ENCODE results near the gene GRB10.

GRB10 gene

GRCh38 chr7:50544992-50545391 is 237.7 kb downstream of the GRB10 start:
- no peaks in the 10 kb centered on the region for H3K9me3 Mint-ChIP-seq
- no peaks in the 10 kb centered on the region for H3K4me1 Mint-ChIP-seq (ENCODE audit: low read depth)
- H3K27ac Mint-ChIP-seq, result no peak overlapping the region
- H3K4me3 Mint-ChIP-seq, result no peak overlapping the region
- no peaks in the 10 kb centered on the region for H3K36me3 Mint-ChIP-seq (ENCODE audit: low read depth)
- no peaks in the 10 kb centered on the region for H3K27me3 Mint-ChIP-seq

- Mint-ChIP-seq H3K27me3 (no peaks in the 10 kb centered on the region), H3K9me3 (no peaks in the 10 kb centered on the region), H3K4me1 (ENCODE audit: low read depth) (no peaks in the 10 kb centered on the region), H3K36me3 (ENCODE audit: low read depth) (no peaks in the 10 kb centered on the region), H3K27ac (no peak overlapping the region), H3K4me3 (no peak overlapping the region)
These were observed 238.8 kb downstream of the GRB10 start for GRCh38 chr7:50543776-50544442.

GRCh38 chr7:50542132-50542531 is 240.6 kb downstream of the GRB10 start:
- Mint-ChIP-seq H3K4me3 (no peak overlapping the region), H3K27me3 (no peaks in the 10 kb centered on the region), H3K27ac (no peak overlapping the region), H3K9me3 (no peaks in the 10 kb centered on the region), H3K4me1 (ENCODE audit: low read depth) (no peaks in the 10 kb centered on the region), H3K36me3 (ENCODE audit: low read depth) (no peaks in the 10 kb centered on the region)

GRCh38 chr7:50540785-50541579 is 241.7 kb downstream of the GRB10 start:
- Mint-ChIP-seq H3K27ac (no peak overlapping the region), H3K4me1 (ENCODE audit: low read depth) (no peaks in the 10 kb centered on the region), H3K27me3 (no peaks in the 10 kb centered on the region), H3K9me3 (no peaks in the 10 kb centered on the region), H3K36me3 (ENCODE audit: low read depth) (no peaks in the 10 kb centered on the region), H3K4me3 (no peak overlapping the region)

Data from stimulated activated naive CD8-positive, alpha-beta T cell treated with anti-CD3 and anti-CD28 coated beads, Interleukin-15, Interleukin-2, amounts not matched to agents 100 ng/mL and 50 ng/mL, for 24 hours (primary cell).